Cerebellar cortex (tissue), 1 donor: ENCODE results near the gene TMEM258.

Source experiments
- DNase-seq: peaks from one replicate; pipeline ENCODE4 v3.0.0-alpha.2; 2015; ENCODE audit warnings: low spot score

Gene TMEM258

GRCh38 chr11:61757213-61757862 lies 35.1 kb downstream of the TMEM258 start:
- no peak for DNase-seq

GRCh38 chr11:61756452-61757212 lies 35.8 kb downstream of the TMEM258 start:
- no peak for DNase-seq

DNA sequence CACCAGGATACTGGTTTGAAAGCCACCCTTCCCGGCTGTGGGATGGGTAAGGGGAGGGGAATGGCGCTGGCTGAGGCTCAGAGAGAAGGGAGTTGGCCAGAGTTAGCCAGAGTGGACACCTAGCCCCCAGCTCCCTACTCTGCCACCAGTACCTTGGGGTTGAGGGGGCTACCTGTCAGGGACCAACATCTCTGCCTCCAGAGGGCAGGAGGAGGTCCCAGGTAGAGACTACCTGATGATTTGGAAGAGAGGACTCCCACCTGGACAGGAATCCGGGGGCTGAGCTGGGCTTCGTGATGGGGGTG lies 36.3 kb downstream of the TMEM258 start:
- DNase-seq: no peak

GRCh38 chr11:61754534-61755482 lies 37.6 kb downstream of the TMEM258 start:
- DNase-seq: no peak

GRCh38 chr11:61753672-61754071 lies 38.7 kb downstream of the TMEM258 start:
- no peak for DNase-seq

DNA sequence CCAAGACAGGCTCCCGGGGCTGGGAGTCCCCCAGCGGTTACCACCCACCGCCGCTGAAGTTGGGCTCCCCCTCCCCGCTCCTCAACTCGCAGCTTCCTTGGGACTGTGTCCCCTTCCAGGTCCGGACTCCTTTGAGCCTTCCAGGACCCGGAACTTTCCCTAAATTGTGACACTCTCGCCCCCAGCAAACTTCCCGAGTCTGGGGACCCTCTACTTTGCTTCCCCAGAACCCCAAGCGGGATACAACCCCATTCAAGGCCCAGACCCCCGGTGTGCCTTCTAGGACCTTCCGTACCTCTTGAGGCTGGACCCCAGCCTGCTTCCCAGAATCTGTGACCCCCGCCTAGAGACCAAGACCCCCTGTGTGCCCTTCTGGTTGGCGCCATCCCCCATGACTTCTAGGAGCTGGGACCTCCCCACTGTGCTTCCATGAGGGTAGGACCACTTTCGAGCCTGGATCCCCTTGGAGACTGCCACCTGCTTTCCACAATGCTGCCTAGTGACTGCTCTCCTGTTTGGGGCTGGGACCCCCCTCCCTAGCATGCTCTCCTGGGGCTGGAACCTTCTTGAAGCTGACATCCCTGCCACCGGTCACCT lies 39.4 kb downstream of the TMEM258 start:
- no peak for DNase-seq

DNA sequence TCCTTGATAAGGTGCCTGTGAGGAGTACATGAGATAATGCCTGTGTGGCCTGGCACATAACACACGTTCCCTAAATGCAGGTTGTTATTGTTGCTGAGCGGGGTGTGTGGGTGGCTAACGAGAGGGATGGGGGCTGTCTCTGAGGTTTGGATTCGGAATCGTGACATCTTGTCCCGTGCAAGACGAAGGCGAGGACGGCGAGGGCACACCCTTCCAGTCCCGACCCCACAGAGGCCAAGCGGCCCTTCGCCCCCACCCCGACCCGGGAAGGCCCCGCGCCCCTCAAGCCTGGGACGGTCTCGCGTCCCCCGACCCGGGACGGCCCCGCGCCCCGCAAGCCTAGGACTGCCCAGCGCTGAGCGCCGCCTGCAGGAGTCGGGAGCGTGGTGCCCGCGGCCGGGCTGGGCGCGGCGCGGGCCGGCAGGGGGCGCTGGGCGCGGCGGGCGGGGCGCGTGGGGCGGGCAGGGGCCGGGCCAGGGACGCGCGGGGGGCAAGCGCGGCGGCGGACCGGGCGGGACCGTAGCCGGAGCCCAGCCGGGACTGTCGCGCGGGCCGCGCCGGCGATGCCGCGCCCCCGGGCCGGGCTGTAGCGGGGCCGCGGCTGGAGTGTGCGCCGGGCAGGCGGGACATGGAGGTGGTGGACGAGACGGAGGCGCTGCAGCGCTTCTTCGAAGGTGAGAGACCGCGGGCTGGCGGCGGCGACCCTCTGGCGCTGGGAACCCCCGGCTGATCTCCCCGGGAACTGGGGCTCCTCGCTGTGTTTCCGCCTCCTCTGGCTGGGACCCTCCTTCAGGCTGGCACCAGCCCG lies 40.1 kb downstream of the TMEM258 start, which contains the start of gene MYRF:
TSS of gene MYRF (plus strand) at position 520 of the 808 bp plus-strand sequence. CDS start at position 629, 109 bp downstream.
- no peak for DNase-seq

- no peak for DNase-seq
Observed at GRCh38 chr11:61751384-61751783, 41.0 kb downstream of the TMEM258 start.

- DNase-seq: no peak
Observed at GRCh38 chr11:61750631-61751273, 41.6 kb downstream of the TMEM258 start.

DNA sequence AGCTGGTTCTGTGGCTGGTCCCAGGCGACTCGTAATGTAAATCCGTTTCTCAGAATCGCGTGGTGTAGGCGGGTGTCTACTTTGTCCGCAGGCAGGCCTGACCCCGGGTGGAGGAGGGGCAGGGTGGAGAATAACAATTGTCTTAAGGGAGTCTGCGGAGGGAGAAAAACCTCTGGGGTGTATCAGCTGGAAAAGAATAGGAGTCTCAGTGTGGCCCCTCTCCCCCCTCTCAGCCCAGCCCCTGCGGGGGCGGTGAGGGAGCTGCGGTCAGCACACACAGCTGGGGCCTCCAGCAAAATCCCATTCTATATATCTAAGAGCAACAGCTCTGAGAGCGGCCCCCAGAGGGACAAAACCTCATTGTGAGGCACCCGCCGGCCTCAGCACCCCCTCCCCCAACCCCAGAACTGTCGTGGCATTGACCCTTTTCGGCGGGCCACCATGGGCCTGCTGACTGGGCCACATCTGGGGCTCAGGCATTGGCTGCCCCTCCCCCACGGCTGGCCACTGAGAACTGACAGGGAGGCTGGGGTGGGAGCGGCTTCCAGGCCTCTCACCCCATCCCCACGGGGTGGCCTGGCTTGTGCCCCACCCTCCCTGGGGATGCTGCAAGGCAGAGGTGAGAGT lies 42.7 kb downstream of the TMEM258 start:
- DNase-seq: no peak

- no peak for DNase-seq
Observed at GRCh38 chr11:61747967-61748285, 44.5 kb downstream of the TMEM258 start.

DNA sequence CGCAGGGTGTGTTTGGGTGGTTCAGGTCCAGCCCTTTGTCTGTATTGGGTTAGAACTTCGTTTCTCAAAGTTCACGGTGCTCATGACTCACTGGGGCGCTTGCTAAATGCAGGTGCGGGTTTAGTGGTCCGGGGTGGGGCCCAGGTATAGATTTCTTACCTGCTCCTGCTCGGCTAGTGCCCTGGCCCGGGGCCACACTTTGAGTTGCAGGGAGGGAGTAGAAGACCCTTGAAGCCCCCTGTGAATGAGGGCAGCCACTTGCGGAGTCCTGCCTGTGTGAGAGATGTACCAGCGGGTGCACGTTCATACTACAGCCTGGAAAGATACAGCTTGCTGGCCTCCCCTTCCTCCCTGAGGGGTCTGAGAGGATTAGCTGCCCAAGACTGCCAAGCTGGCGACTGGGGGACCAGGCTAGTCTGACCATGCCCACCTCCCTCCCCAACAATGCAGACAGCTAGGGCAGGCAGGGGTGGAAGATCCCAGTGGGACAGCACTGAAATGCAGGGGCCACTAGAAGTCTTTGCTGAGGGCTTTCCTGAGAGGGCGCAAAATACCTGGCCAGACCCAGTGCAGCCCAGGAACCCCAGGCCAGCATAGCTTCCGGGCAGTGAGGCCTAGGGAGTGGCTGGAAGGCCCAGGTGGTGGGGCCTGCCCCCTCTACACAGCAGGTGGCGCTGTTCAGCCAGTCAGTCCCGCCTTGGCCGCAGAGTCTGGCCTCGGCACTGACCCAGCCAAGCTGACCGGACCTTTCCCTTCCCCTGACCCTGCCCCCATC lies 45.0 kb downstream of the TMEM258 start:
- peak; percentile 63 for DNase-seq

- no peak for DNase-seq
Observed at GRCh38 chr11:61746442-61747191, 45.8 kb downstream of the TMEM258 start.

DNA sequence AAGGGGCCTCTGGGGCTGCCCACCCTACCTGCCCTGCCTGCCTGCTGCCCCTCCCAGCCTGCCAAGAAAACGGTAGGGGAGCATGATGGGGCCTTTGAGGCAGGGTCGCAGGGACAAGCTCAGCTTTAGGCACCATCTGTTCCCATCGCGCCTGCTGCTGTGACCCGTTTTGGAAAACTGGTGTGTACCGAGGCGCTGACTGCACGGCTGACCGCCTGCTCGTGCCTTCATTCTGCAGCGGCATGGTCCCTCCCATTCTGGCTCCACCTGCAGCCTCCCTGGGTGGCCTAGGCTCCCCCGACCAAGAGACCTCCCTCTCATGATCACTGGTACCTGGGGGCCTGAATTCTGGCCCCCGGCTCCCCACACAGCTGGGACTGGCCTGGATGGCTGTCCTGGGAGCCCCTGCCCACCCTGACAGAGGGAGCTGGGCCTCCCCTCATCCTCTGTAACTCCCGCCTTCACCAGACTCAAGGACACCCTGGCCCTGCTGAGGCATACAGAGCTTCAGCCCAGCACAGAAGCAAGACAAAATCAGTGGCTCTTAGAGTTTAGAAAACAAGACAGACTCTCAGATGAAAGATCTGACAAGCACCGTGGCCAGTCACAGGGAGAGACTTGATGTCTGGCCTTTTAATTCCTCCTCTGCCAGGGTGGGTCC lies 46.5 kb downstream of the TMEM258 start:
- no peak for DNase-seq

GRCh38 chr11:61744609-61745156 lies 47.7 kb downstream of the TMEM258 start:
- no peak for DNase-seq

GRCh38 chr11:61744181-61744580 lies 48.2 kb downstream of the TMEM258 start:
- no peak for DNase-seq

- DNase-seq: no peak
Observed at GRCh38 chr11:61743486-61744095, 48.8 kb downstream of the TMEM258 start.

- no peak for DNase-seq
Observed at GRCh38 chr11:61742391-61742790, 50.0 kb downstream of the TMEM258 start.
